Naive thymus-derived CD4-positive, alpha-beta T cell (primary cell): ENCODE results near the gene ZDHHC14. TPM values are rescaled to one million over a fixed set of nuclear protein-coding genes. Genes with fewer than 3 reads are reported as not detected.

Source experiments
- ATAC-seq: fragments of 150-1000 bp; cut with Tn5 transposase; 2 replicates; pipeline ENCODE4 v1.10.0; 2021; ENCODE audit warnings: mild to moderate bottlenecking, moderate library complexity
- CTCF ChIA-PET: fragments of 350-600 bp; sonication (Branson Sonifier 250); formaldehyde crosslinking; loops from one replicate; lab custom pipeline; 2021; ENCODE audit warnings: antibody characterized with exemption; lab: Charles Lee
- POLR2A ChIA-PET: fragments of 350-600 bp; sonication (Branson Sonifier 250); formaldehyde crosslinking; loops from one replicate; lab custom pipeline; 2021; ENCODE audit warnings: antibody characterized with exemption, inconsistent platforms; lab: Charles Lee
- DNase-seq, 9 donors: peaks; one replicate each; pipeline versions ENCODE4 v3.0.0 to v3.0.0-alpha.2; 2020 to 2022; ENCODE audit warnings: mixed read lengths in 1 of 9
- H3K27ac ChIP-seq: one replicate; pipeline ENCODE4 v1.7.0; 2013; ENCODE audit warnings: mild to moderate bottlenecking, low read depth, low read length, moderate library complexity
- H3K27me3 ChIP-seq, 2 donors: one replicate each; pipeline ENCODE4 v1.7.0; 2013; ENCODE audit warnings: low read length in 2 of 2, mild to moderate bottlenecking in 2 of 2, moderate library complexity in 2 of 2; ENCODE audit not compliant: control insufficient read depth in 2 of 2, insufficient read depth in 2 of 2
- H3K36me3 ChIP-seq, 3 experiments: 1 replicate in 2 of 3; 2 replicates in 1 of 3; pipeline ENCODE4 v1.7.0; 2013; ENCODE audit warnings: low read length in 3 of 3, mild to moderate bottlenecking in 3 of 3, moderate library complexity in 1 of 3; ENCODE audit not compliant: insufficient read depth in 3 of 3, control insufficient read depth in 2 of 3
- H3K4me1 ChIP-seq, 2 donors: one replicate each; pipeline ENCODE4 v1.7.0; 2013; ENCODE audit warnings: low read length in 2 of 2, mild to moderate bottlenecking in 2 of 2, moderate library complexity in 1 of 2; ENCODE audit not compliant: control insufficient read depth in 2 of 2, insufficient read depth in 2 of 2
- H3K4me3 ChIP-seq: 2 replicates; pipeline ENCODE4 v1.7.0; 2013; ENCODE audit warnings: mild to moderate bottlenecking, low read length
- H3K9me3 ChIP-seq, 3 experiments: 1 replicate in 2 of 3; 2 replicates in 1 of 3; pipeline ENCODE4 v1.7.0; 2013; ENCODE audit warnings: low read length in 3 of 3; ENCODE audit not compliant: control insufficient read depth in 2 of 3
- H3K27ac Mint-ChIP-seq, 9 donors: one replicate each; pipeline ENCODE4 v1.8.0; 2020 to 2022; ENCODE audit warnings: mixed read lengths in 9 of 9, mild to moderate bottlenecking in 8 of 9, moderate library complexity in 5 of 9, inconsistent platforms in 2 of 9
- H3K27me3 Mint-ChIP-seq, 5 donors: one replicate each; pipeline ENCODE4 v1.8.0; 2021 to 2022; ENCODE audit warnings: mixed read lengths in 5 of 5, mild to moderate bottlenecking in 1 of 5
- H3K36me3 Mint-ChIP-seq, 5 donors: one replicate each; pipeline ENCODE4 v1.8.0; 2020 to 2022; ENCODE audit warnings: mixed read lengths in 5 of 5, mild to moderate bottlenecking in 3 of 5, inconsistent platforms in 1 of 5
- H3K4me1 Mint-ChIP-seq, 7 donors: one replicate each; pipeline ENCODE4 v1.8.0; 2020 to 2022; ENCODE audit warnings: mixed read lengths in 7 of 7, mild to moderate bottlenecking in 3 of 7, inconsistent platforms in 1 of 7
- H3K4me3 Mint-ChIP-seq, 10 donors: one replicate each; pipeline ENCODE4 v1.8.0; 2020 to 2022; ENCODE audit warnings: mild to moderate bottlenecking in 10 of 10, mixed read lengths in 10 of 10, moderate library complexity in 6 of 10, inconsistent platforms in 2 of 10
- H3K9me3 Mint-ChIP-seq, 11 donors: one replicate each; pipeline ENCODE4 v1.8.0; 2020 to 2022; ENCODE audit warnings: mixed read lengths in 11 of 11, mild to moderate bottlenecking in 4 of 11, inconsistent platforms in 1 of 11, moderate library complexity in 1 of 11
- intact Hi-C, 2 donors: fragments of 100-400 bp; cut with micrococcal nuclease; formaldehyde crosslinking; loops; one replicate each; pipeline ENCODE4 v1.15.1; 2023
- polyA plus RNA-seq, 2 donors: library from polyadenylated mRNA; unstranded; fragments of 300-500 nt; fragmentation: Illumina TruSeq; gene quantifications; one replicate each; pipeline ENCODE4 v1.2.3, GENCODE V29; 2021
- total RNA-seq, 6 experiments: library from RNA in 5 of 6; stranded (reverse) in 5 of 6; gene quantifications; 1 replicate in 5 of 6; 2 replicates in 1 of 6; pipeline ENCODE4 v1.2.3 and lab custom pipeline; 2021 to 2026

The ZDHHC14 gene
- total and polyA plus RNA-seq, 7 experiments from 2014 or later = 0.13 to 18.2 (median 0.95) TPM

- POLR2A ChIA-PET = no interaction called here
- Mint-ChIP-seq H3K9me3 (peaks cover 0 to 8% (median 0%) of the 10 kb centered on the region in 11 donors), H3K36me3 (peaks cover 0 to 3% (median 0%) of the 10 kb centered on the region in 5 donors), H3K27ac (no peak overlapping the region), H3K4me3 (no peak overlapping the region), H3K4me1 (no peaks in the 10 kb centered on the region), H3K27me3 (no peaks in the 10 kb centered on the region)
- Histone ChIP-seq H3K9me3 (no peaks in the 10 kb centered on the region), H3K27me3 (no peaks in the 10 kb centered on the region), H3K36me3 (no peaks in the 10 kb centered on the region), H3K27ac (no peak overlapping the region), H3K4me3 (no peak overlapping the region), H3K4me1 (no peaks in the 10 kb centered on the region)
- intact Hi-C loops = no loop called here
- CTCF ChIA-PET = no interaction called here
- DNase-seq (no peak), ATAC-seq (no peak)
Observed at GRCh38 chr6:157620944-157621343, 240.0 kb downstream of the ZDHHC14 start.

- Histone ChIP-seq H3K27ac (no peak overlapping the region), H3K4me1 (no peaks in the 10 kb centered on the region), H3K9me3 (no peaks in the 10 kb centered on the region), H3K4me3 (no peak overlapping the region), H3K27me3 (no peaks in the 10 kb centered on the region), H3K36me3 (no peaks in the 10 kb centered on the region)
- Mint-ChIP-seq H3K9me3 (peaks cover 0 to 8% (median 0%) of the 10 kb centered on the region in 11 donors), H3K27ac (no peak overlapping the region), H3K4me3 (no peak overlapping the region), H3K4me1 (no peaks in the 10 kb centered on the region), H3K27me3 (no peaks in the 10 kb centered on the region), H3K36me3 (peaks cover 0 to 3% (median 0%) of the 10 kb centered on the region in 5 donors)
- intact Hi-C loops = no loop called here
- CTCF ChIA-PET = no interaction called here
- POLR2A ChIA-PET = no interaction called here
- no peak for DNase-seq
- ATAC-seq = no peak
Observed at GRCh38 chr6:157621406-157621805, 240.4 kb downstream of the ZDHHC14 start.

GRCh38 chr6:157622427-157622826, 241.4 kb downstream of the ZDHHC14 start:
- intact Hi-C loops = no loop called here
- no peaks in the 10 kb centered on the region for H3K4me1 ChIP-seq
- H3K4me3 ChIP-seq = no peak overlapping the region
- no peaks in the 10 kb centered on the region for H3K27me3 ChIP-seq
- H3K36me3 ChIP-seq = no peaks in the 10 kb centered on the region
- Mint-ChIP-seq H3K36me3 (peaks cover 0 to 3% (median 0%) of the 10 kb centered on the region in 5 donors), H3K27ac (no peak overlapping the region), H3K9me3 (peaks cover 0 to 8% (median 0%) of the 10 kb centered on the region in 11 donors), H3K4me3 (no peak overlapping the region), H3K27me3 (no peaks in the 10 kb centered on the region), H3K4me1 (no peaks in the 10 kb centered on the region)
- POLR2A ChIA-PET = no interaction called here
- DNase-seq (no peak), ATAC-seq (no peak)
- CTCF ChIA-PET = no interaction called here
- no peaks in the 10 kb centered on the region for H3K9me3 ChIP-seq
- H3K27ac ChIP-seq = no peak overlapping the region

- Mint-ChIP-seq H3K36me3 (peaks cover 0 to 2% (median 0%) of the 10 kb centered on the region in 5 donors), H3K27me3 (no peaks in the 10 kb centered on the region), H3K9me3 (peaks cover 0 to 8% (median 0%) of the 10 kb centered on the region in 11 donors), H3K27ac (no peak overlapping the region), H3K4me3 (no peak overlapping the region), H3K4me1 (peaks cover 0 to 11% (median 8%) of the 10 kb centered on the region in 7 donors)
- H3K4me3 ChIP-seq = no peak overlapping the region
- POLR2A ChIA-PET = no interaction called here
- DNase-seq (no peak), ATAC-seq (no peak)
- H3K36me3 ChIP-seq = no peaks in the 10 kb centered on the region
- H3K9me3 ChIP-seq = no peaks in the 10 kb centered on the region
- intact Hi-C loops = no loop called here
- H3K4me1 ChIP-seq = no peaks in the 10 kb centered on the region
- H3K27me3 ChIP-seq = no peaks in the 10 kb centered on the region
- CTCF ChIA-PET = no interaction called here
- H3K27ac ChIP-seq = no peak overlapping the region
Observed at GRCh38 chr6:157625111-157625510, 244.1 kb downstream of the ZDHHC14 start.

- Histone ChIP-seq H3K27ac (no peak overlapping the region), H3K4me3 (no peak overlapping the region), H3K9me3 (no peaks in the 10 kb centered on the region), H3K27me3 (no peaks in the 10 kb centered on the region), H3K4me1 (no peaks in the 10 kb centered on the region), H3K36me3 (no peaks in the 10 kb centered on the region)
- Mint-ChIP-seq H3K4me3 (no peak overlapping the region), H3K9me3 (peaks cover 0 to 8% (median 0%) of the 10 kb centered on the region in 11 donors), H3K36me3 (peaks cover 0 to 2% (median 0%) of the 10 kb centered on the region in 5 donors), H3K27me3 (no peaks in the 10 kb centered on the region), H3K4me1 (peaks cover 0 to 11% (median 8%) of the 10 kb centered on the region in 7 donors), H3K27ac (no peak overlapping the region)
- no peak for ATAC-seq
- intact Hi-C loops = no loop called here
- DNase-seq = no peak
- ChIA-PET POLR2A (no interaction called here), CTCF (no interaction called here)
Observed at GRCh38 chr6:157625764-157626163, 244.8 kb downstream of the ZDHHC14 start.

- H3K27me3 ChIP-seq = no peaks in the 10 kb centered on the region
- H3K27ac Mint-ChIP-seq = no peak overlapping the region
- no peaks in the 10 kb centered on the region for H3K4me1 ChIP-seq
- POLR2A ChIA-PET = no interaction called here
- no peaks in the 10 kb centered on the region for H3K36me3 ChIP-seq
- CTCF ChIA-PET = no interaction called here
- H3K27ac ChIP-seq = no peak overlapping the region
- no peak overlapping the region for H3K4me3 ChIP-seq
- H3K4me1 Mint-ChIP-seq = peaks cover 0 to 11% (median 8%) of the 10 kb centered on the region in 7 donors
- intact Hi-C loops = no loop called here
- H3K27me3 Mint-ChIP-seq = no peaks in the 10 kb centered on the region
- peaks cover 0 to 8% (median 0%) of the 10 kb centered on the region in 11 donors for H3K9me3 Mint-ChIP-seq
- no peaks in the 10 kb centered on the region for H3K9me3 ChIP-seq
- DNase-seq = no peak
- H3K36me3 Mint-ChIP-seq = peaks cover 0 to 2% (median 0%) of the 10 kb centered on the region in 5 donors
- no peak for ATAC-seq
- no peak overlapping the region for H3K4me3 Mint-ChIP-seq
Observed at GRCh38 chr6:157627195-157627966, 246.4 kb downstream of the ZDHHC14 start.

GRCh38 chr6:157628463-157628862, 247.5 kb downstream of the ZDHHC14 start:
- no peaks in the 10 kb centered on the region for H3K4me1 ChIP-seq
- Mint-ChIP-seq H3K4me3 (no peak overlapping the region), H3K36me3 (no peaks in the 10 kb centered on the region), H3K4me1 (peaks cover 0 to 11% (median 8%) of the 10 kb centered on the region in 7 donors), H3K27me3 (no peaks in the 10 kb centered on the region), H3K9me3 (peaks cover 0 to 2% (median 0%) of the 10 kb centered on the region in 11 donors), H3K27ac (no peak overlapping the region)
- H3K36me3 ChIP-seq = no peaks in the 10 kb centered on the region
- POLR2A ChIA-PET = no interaction called here
- DNase-seq (no peak), ATAC-seq (no peak)
- H3K27me3 ChIP-seq = no peaks in the 10 kb centered on the region
- H3K9me3 ChIP-seq = no peaks in the 10 kb centered on the region
- CTCF ChIA-PET = no interaction called here
- intact Hi-C loops = no loop called here
- no peak overlapping the region for H3K4me3 ChIP-seq
- no peak overlapping the region for H3K27ac ChIP-seq
